ENCODE results near the gene ETV3L.
A peak's percentile ranks its signal among the peaks of the same experiment; 100 is the strongest.
"Not testable (repeated sequence)": the region's sequence is repeated elsewhere in the genome, so short reads cannot be mapped to it uniquely, and the experiment has no call there.

Gene ETV3L

DNA sequence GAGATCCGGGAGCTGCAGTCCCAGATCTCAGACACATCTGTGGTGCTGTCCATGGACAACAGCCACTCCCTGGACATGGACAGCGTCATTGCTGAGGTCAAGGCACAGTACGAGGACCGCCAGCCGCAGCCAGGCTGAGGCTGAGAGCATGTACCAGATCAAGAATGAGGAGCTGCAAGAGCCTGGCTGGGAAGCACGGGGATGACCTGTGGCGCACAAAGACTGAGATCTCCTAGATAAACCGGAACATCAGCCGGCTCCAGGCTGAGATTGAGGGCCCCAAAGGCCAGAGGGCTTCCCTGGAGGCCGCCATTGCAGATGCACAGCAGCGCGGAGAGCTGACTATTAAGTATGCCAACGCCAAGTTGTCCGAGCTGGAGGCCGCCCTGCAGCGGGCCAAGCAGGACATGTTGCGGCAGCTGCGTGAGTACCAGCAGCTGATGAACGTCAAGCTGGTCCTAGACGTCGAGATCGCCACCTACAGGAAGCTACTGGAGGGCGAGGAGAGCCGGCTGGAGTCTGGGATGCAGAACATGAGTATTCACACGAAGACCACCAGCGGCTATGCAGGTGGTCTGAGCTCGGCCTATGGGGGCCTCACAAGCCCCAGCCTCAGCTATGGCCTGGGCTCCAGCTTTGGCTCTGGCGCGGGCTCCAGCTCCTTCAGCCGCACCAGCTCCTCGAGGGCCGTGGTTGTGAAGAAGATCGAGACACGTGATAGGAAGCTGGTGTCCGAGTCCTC lies 25.5 kb downstream of the ETV3L start:
- Histone ChIP-seq H3K4me2 (ENCODE audit: low read length) (no peak overlapping the region), H3K27me3 (ENCODE audit: control insufficient read depth, low read length) (peaks cover 10% of the 10 kb centered on the region)

GRCh38 chr1:157069601-157070000 lies 30.0 kb downstream of the ETV3L start:
- TF ChIP-seq EZH2phosphoT487 (IDR thresholded peaks at IDR 0.05; ENCODE audit: borderline replicate concordance, low read length) (no peak), CTCF (IDR thresholded peaks at IDR 0.05; ENCODE audit: low read depth, low read length, poor library complexity, severe bottlenecking) (no peak)
- peaks cover 15% of the 10 kb centered on the region for H3K27me3 ChIP-seq (ENCODE audit: control insufficient read depth, low read length)

More for the DNA sequence above, 25.5 kb downstream of the ETV3L start:
- Histone ChIP-seq H3K79me2 (ENCODE audit: control insufficient read depth, low read length) (no peaks in the 10 kb centered on the region), H3K27ac (ENCODE audit: low read depth, low read length) (no peak overlapping the region), H3K9me2 (replicated peaks; ENCODE audit: control insufficient read depth, low read length) (no peaks in the 10 kb centered on the region), H3F3A (ENCODE audit: control insufficient read depth, insufficient read depth) (no peaks in the 10 kb centered on the region), H3K4me3 (ENCODE audit: low read length) (no peak overlapping the region), H3K4me1 (ENCODE audit: control insufficient read depth, low read length) (no peaks in the 10 kb centered on the region), H4K20me1 (ENCODE audit: control insufficient read depth, insufficient read depth, low read depth, low read length) (no peaks in the 10 kb centered on the region), H3K36me3 (ENCODE audit: control insufficient read depth, low read length) (no peaks in the 10 kb centered on the region), H3K9me3 (ENCODE audit: control insufficient read depth, insufficient read depth, low read length) (no peaks in the 10 kb centered on the region)
- TF ChIP-seq CTCF (IDR thresholded peaks at IDR 0.05; ENCODE audit: low read depth, low read length, poor library complexity, severe bottlenecking) (peak; percentile 62), EZH2phosphoT487 (IDR thresholded peaks at IDR 0.05; ENCODE audit: borderline replicate concordance, low read length) (no peak)

GRCh38 chr1:157059241-157059640 lies 40.4 kb downstream of the ETV3L start:
- H3K27me3 ChIP-seq (ENCODE audit: control insufficient read depth, low read length); H4K20me1 ChIP-seq (ENCODE audit: control insufficient read depth, insufficient read depth, low read depth, low read length); H3K9me3 ChIP-seq (ENCODE audit: control insufficient read depth, insufficient read depth, low read length); H3K79me2 ChIP-seq (ENCODE audit: control insufficient read depth, low read length); H3K36me3 ChIP-seq (ENCODE audit: control insufficient read depth, low read length); H3K4me3 ChIP-seq (ENCODE audit: low read length); H3K4me2 ChIP-seq (ENCODE audit: low read length); H3K4me1 ChIP-seq (ENCODE audit: control insufficient read depth, low read length); H3K9me2 ChIP-seq (replicated peaks; ENCODE audit: control insufficient read depth, low read length); H3K27ac ChIP-seq (ENCODE audit: low read depth, low read length); H3F3A ChIP-seq (ENCODE audit: control insufficient read depth, insufficient read depth): not testable (repeated sequence)

More at GRCh38 chr1:157069601-157070000, 30.0 kb downstream of the ETV3L start:
- Histone ChIP-seq H3K36me3 (ENCODE audit: control insufficient read depth, low read length) (no peaks in the 10 kb centered on the region), H3K4me1 (ENCODE audit: control insufficient read depth, low read length) (no peaks in the 10 kb centered on the region), H3K4me3 (ENCODE audit: low read length) (no peak overlapping the region), H3K27ac (ENCODE audit: low read depth, low read length) (no peak overlapping the region), H3K9me3 (ENCODE audit: control insufficient read depth, insufficient read depth, low read length) (no peaks in the 10 kb centered on the region), H3K4me2 (ENCODE audit: low read length) (no peak overlapping the region), H4K20me1 (ENCODE audit: control insufficient read depth, insufficient read depth, low read depth, low read length) (no peaks in the 10 kb centered on the region), H3K79me2 (ENCODE audit: control insufficient read depth, low read length) (no peaks in the 10 kb centered on the region), H3K9me2 (replicated peaks; ENCODE audit: control insufficient read depth, low read length) (no peaks in the 10 kb centered on the region), H3F3A (ENCODE audit: control insufficient read depth, insufficient read depth) (no peaks in the 10 kb centered on the region)

DNA sequence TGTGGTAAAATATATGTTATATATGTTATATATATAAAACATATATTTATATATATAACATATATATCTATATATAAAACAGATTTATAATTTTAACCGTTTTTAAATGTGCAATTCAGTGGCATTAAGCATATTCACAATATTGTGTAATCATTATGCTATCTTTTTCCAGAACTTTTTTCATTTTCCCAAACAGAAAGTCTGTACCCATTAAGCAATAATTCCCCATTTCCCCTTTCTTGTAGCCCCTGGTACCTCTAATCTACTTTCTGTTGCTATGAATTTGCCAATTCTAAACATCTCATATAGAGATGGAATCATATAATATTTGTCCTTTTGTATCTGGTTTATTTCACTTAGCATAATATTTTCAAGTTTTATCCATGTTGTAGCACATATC lies 43.3 kb downstream of the ETV3L start:
- no peaks in the 10 kb centered on the region for H3K79me2 ChIP-seq (ENCODE audit: control insufficient read depth, low read length)
- no peak overlapping the region for H3K27ac ChIP-seq (ENCODE audit: low read depth, low read length)
- peaks cover 5% of the 10 kb centered on the region for H3K27me3 ChIP-seq (ENCODE audit: control insufficient read depth, low read length)
- no peak for TF ChIP-seq EZH2phosphoT487 (IDR thresholded peaks at IDR 0.05; ENCODE audit: borderline replicate concordance, low read length)
- no peak for TF ChIP-seq CTCF (IDR thresholded peaks at IDR 0.05; ENCODE audit: low read depth, low read length, poor library complexity, severe bottlenecking)
- H3K4me2 ChIP-seq (ENCODE audit: low read length): no peak overlapping the region
- no peaks in the 10 kb centered on the region for H3K9me3 ChIP-seq (ENCODE audit: control insufficient read depth, insufficient read depth, low read length)
- no peaks in the 10 kb centered on the region for H3K4me1 ChIP-seq (ENCODE audit: control insufficient read depth, low read length)
- no peaks in the 10 kb centered on the region for H4K20me1 ChIP-seq (ENCODE audit: control insufficient read depth, insufficient read depth, low read depth, low read length)
- H3K9me2 ChIP-seq (replicated peaks; ENCODE audit: control insufficient read depth, low read length): no peaks in the 10 kb centered on the region
- no peak overlapping the region for H3K4me3 ChIP-seq (ENCODE audit: low read length)
- no peaks in the 10 kb centered on the region for H3K36me3 ChIP-seq (ENCODE audit: control insufficient read depth, low read length)
- no peaks in the 10 kb centered on the region for H3F3A ChIP-seq (ENCODE audit: control insufficient read depth, insufficient read depth)

- not testable (repeated sequence) for H3K79me2 ChIP-seq (ENCODE audit: control insufficient read depth, low read length); H3K27me3 ChIP-seq (ENCODE audit: control insufficient read depth, low read length); H3K27ac ChIP-seq (ENCODE audit: low read depth, low read length); H3K4me3 ChIP-seq (ENCODE audit: low read length); H4K20me1 ChIP-seq (ENCODE audit: control insufficient read depth, insufficient read depth, low read depth, low read length); H3K9me2 ChIP-seq (replicated peaks; ENCODE audit: control insufficient read depth, low read length); H3K4me2 ChIP-seq (ENCODE audit: low read length); H3K9me3 ChIP-seq (ENCODE audit: control insufficient read depth, insufficient read depth, low read length); H3F3A ChIP-seq (ENCODE audit: control insufficient read depth, insufficient read depth); H3K36me3 ChIP-seq (ENCODE audit: control insufficient read depth, low read length); H3K4me1 ChIP-seq (ENCODE audit: control insufficient read depth, low read length)
Measured at GRCh38 chr1:157055729-157056128, 43.9 kb downstream of the ETV3L start.

Data from DOHH2 (cell line).